HepG2 (cell line): ENCODE data around the gene NCOA6. TPM values are rescaled to one million over a fixed set of nuclear protein-coding genes. Genes with fewer than 3 reads are reported as not detected.

Source experiments
- AHR ChIP-seq: IDR thresholded peaks from 2 replicates; pipeline ENCODE4 v1.6.1; 2018; ENCODE audit warnings: missing genetic modification reagents, missing compliant biosample characterization
- MYC ChIP-seq: sonication (generic); formaldehyde crosslinking; IDR thresholded peaks from 2 replicates; pipeline ENCODE4 v1.9.0; 2021; ENCODE audit warnings: missing genetic modification reagents, borderline replicate concordance
- NR2F1 ChIP-seq, 2 experiments: fragments of 450-650 bp in 1 of 2; formaldehyde crosslinking in 1 of 2; IDR thresholded peaks; 2 replicates each; pipeline versions ENCODE4 v1.5.0 to v1.6.1; 2016 to 2020; ENCODE audit warnings: mild to moderate bottlenecking in 1 of 2, missing compliant biosample characterization in 1 of 2, missing genetic modification reagents in 1 of 2, moderate library complexity in 1 of 2
- PATZ1 ChIP-seq: sonication (generic); formaldehyde crosslinking; IDR thresholded peaks from 2 replicates; pipeline ENCODE4 v1.4.0; 2020; ENCODE audit warnings: missing genetic modification reagents
- RBM22 ChIP-seq: fragments of 200-400 bp; formaldehyde crosslinking; optimal IDR thresholded peaks from 2 replicates; pipeline ENCODE3; 2017; ENCODE audit warnings: mild to moderate bottlenecking, low read length, moderate library complexity
- SOX5 ChIP-seq: IDR thresholded peaks from 2 replicates; pipeline ENCODE4 v1.6.1; 2016; ENCODE audit warnings: borderline replicate concordance
- SOX6 ChIP-seq, 2 experiments: fragments of 450-650 bp in 1 of 2; sonication (generic) in 1 of 2; formaldehyde crosslinking in 1 of 2; IDR thresholded peaks; 2 replicates each; pipeline versions ENCODE4 v1.4.0 to v1.6.1; 2017 to 2020; ENCODE audit warnings: antibody characterized with exemption in 1 of 2, mild to moderate bottlenecking in 1 of 2, missing genetic modification reagents in 1 of 2
- TMF1 ChIP-seq: sonication (generic); formaldehyde crosslinking; IDR thresholded peaks from 2 replicates; pipeline ENCODE4 v1.8.1; 2022; ENCODE audit warnings: low read depth, missing genetic modification reagents
- U2AF1 ChIP-seq: fragments of 200-400 bp; formaldehyde crosslinking; optimal IDR thresholded peaks from 2 replicates; pipeline ENCODE3; 2017; ENCODE audit warnings: mild to moderate bottlenecking, low read depth, low read length
- ZFY ChIP-seq: sonication (generic); formaldehyde crosslinking; IDR thresholded peaks from 2 replicates; pipeline ENCODE4 v1.4.0; 2020; ENCODE audit warnings: missing genetic modification reagents
- ZKSCAN5 ChIP-seq: sonication (generic); formaldehyde crosslinking; IDR thresholded peaks from 2 replicates; pipeline ENCODE4 v1.5.1; 2020; ENCODE audit warnings: mild to moderate bottlenecking, missing genetic modification reagents
- ZNF136 ChIP-seq: sonication (generic); formaldehyde crosslinking; IDR thresholded peaks from 2 replicates; pipeline ENCODE4 v1.8.1; 2022; ENCODE audit warnings: low read depth, mild to moderate bottlenecking, moderate library complexity, missing genetic modification reagents
- ZNF17 ChIP-seq: sonication (generic); formaldehyde crosslinking; IDR thresholded peaks from 2 replicates; pipeline ENCODE4 v1.5.0; 2020; ENCODE audit warnings: mild to moderate bottlenecking, missing genetic modification reagents
- ZNF562 ChIP-seq: sonication (generic); formaldehyde crosslinking; IDR thresholded peaks from 2 replicates; pipeline ENCODE4 v1.8.0; 2022; ENCODE audit warnings: missing genetic modification reagents, borderline replicate concordance
- ZNF614 ChIP-seq: IDR thresholded peaks from 2 replicates; pipeline ENCODE4 v1.6.1; 2018; ENCODE audit warnings: missing biosample characterization, missing genetic modification reagents, inconsistent platforms, borderline replicate concordance
- ZNF780A ChIP-seq: sonication (generic); formaldehyde crosslinking; IDR thresholded peaks from 2 replicates; pipeline ENCODE4 v1.8.0; 2022; ENCODE audit warnings: mild to moderate bottlenecking, missing genetic modification reagents, moderate library complexity
- ZNF782 ChIP-seq: sonication (generic); formaldehyde crosslinking; IDR thresholded peaks from 2 replicates; pipeline ENCODE4 v1.4.0; 2020; ENCODE audit warnings: missing genetic modification reagents, mild to moderate bottlenecking, borderline replicate concordance
- polyA plus RNA-seq, 8 experiments: library from polyadenylated mRNA; depleted of rRNA in 3 of 8; stranded (reverse) in 7 of 8; unstranded in 1 of 8; fragments of >200 nt; fragmentation: Illumina TruSeq in 4 of 8; extraction: Trizol in 4 of 8; gene quantifications; 2 replicates each; pipeline versions ENCODE4 v1.2.1 to v1.2.3, GENCODE V29; 2011 to 2016; ENCODE audit warnings: low read depth in 4 of 8, missing spikeins in 1 of 8, mixed read lengths in 1 of 8; ENCODE audit not compliant: insufficient read depth in 1 of 8
- total RNA-seq, 5 experiments: library from RNA; depleted of rRNA; stranded (reverse); fragments of >200 nt; fragmentation: Illumina TruSeq; extraction: Trizol; gene quantifications; 2 replicates each; pipeline ENCODE4 v1.2.3, GENCODE V29; 2016; ENCODE audit warnings: low read depth in 1 of 5
- TF ChIP-seq, protein P1 (sequence below): sonication (generic); formaldehyde crosslinking; IDR thresholded peaks from 2 replicates; pipeline ENCODE4 v1.4.0; 2020; ENCODE audit warnings: missing genetic modification reagents, borderline replicate concordance
- TF ChIP-seq, protein P2 (sequence below): sonication (generic); formaldehyde crosslinking; IDR thresholded peaks from 2 replicates; pipeline ENCODE4 v1.4.0; 2020; ENCODE audit warnings: mild to moderate bottlenecking, low read depth, missing genetic modification reagents
- TF ChIP-seq, protein P3 (sequence below): sonication (generic); formaldehyde crosslinking; IDR thresholded peaks from 2 replicates; pipeline ENCODE4 v1.8.0; 2023; ENCODE audit warnings: mild to moderate bottlenecking, missing genetic modification reagents

The NCOA6 gene
- total and polyA plus RNA-seq, 2 of the 13 experiments (the other 11 are each of a cell fraction or from before 2014, with no cell fraction given), result 11.2 to 29.3 TPM

- TF ChIP-seq TMF1 (CRISPR knock-in tag) (peak; percentile 12; the same call in 1 of the 2 replicates), SOX6 (IDR thresholded peaks at IDR 0.05) (no peak), SOX6 (CRISPR knock-in tag; IDR thresholded peaks at IDR 0.05) (peak; percentile 68), RBM22 (no peak), ZNF562 (CRISPR knock-in tag) (no peak), NR2F1 (CRISPR knock-in tag; IDR thresholded peaks at IDR 0.05) (no peak), ZFY (no peak), SOX5 (CRISPR knock-in tag) (peak; percentile 64), ZKSCAN5 (CRISPR knock-in tag) (no peak), MYC (CRISPR knock-in tag) (peak; percentile 11; the same call in 1 of the 2 replicates), ZNF782 (CRISPR knock-in tag) (peak; percentile 93; the same call in 1 of the 2 replicates), ZNF780A (no peak), ZNF136 (CRISPR knock-in tag) (no peak), ZNF17 (no peak), ZNF614 (CRISPR knock-in tag) (peak; percentile 70; the same call in 1 of the 2 replicates), AHR (CRISPR knock-in tag) (no peak), U2AF1 (peak; percentile 70), PATZ1 (CRISPR knock-in tag) (peak; percentile 45)
- TF ChIP-seq, protein P1, sequence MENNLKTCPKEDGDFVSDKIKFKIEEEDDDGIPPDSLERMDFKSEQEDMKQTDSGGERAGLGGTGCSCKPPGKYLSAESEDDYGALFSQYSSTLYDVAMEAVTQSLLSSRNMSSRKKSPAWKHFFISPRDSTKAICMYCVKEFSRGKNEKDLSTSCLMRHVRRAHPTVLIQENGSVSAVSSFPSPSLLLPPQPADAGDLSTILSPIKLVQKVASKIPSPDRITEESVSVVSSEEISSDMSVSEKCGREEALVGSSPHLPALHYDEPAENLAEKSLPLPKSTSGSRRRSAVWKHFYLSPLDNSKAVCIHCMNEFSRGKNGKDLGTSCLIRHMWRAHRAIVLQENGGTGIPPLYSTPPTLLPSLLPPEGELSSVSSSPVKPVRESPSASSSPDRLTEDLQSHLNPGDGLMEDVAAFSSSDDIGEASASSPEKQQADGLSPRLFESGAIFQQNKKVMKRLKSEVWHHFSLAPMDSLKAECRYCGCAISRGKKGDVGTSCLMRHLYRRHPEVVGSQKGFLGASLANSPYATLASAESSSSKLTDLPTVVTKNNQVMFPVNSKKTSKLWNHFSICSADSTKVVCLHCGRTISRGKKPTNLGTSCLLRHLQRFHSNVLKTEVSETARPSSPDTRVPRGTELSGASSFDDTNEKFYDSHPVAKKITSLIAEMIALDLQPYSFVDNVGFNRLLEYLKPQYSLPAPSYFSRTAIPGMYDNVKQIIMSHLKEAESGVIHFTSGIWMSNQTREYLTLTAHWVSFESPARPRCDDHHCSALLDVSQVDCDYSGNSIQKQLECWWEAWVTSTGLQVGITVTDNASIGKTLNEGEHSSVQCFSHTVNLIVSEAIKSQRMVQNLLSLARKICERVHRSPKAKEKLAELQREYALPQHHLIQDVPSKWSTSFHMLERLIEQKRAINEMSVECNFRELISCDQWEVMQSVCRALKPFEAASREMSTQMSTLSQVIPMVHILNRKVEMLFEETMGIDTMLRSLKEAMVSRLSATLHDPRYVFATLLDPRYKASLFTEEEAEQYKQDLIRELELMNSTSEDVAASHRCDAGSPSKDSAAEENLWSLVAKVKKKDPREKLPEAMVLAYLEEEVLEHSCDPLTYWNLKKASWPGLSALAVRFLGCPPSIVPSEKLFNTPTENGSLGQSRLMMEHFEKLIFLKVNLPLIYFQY (CRISPR knock-in tag), result peak; percentile 99
- TF ChIP-seq, protein P2, sequence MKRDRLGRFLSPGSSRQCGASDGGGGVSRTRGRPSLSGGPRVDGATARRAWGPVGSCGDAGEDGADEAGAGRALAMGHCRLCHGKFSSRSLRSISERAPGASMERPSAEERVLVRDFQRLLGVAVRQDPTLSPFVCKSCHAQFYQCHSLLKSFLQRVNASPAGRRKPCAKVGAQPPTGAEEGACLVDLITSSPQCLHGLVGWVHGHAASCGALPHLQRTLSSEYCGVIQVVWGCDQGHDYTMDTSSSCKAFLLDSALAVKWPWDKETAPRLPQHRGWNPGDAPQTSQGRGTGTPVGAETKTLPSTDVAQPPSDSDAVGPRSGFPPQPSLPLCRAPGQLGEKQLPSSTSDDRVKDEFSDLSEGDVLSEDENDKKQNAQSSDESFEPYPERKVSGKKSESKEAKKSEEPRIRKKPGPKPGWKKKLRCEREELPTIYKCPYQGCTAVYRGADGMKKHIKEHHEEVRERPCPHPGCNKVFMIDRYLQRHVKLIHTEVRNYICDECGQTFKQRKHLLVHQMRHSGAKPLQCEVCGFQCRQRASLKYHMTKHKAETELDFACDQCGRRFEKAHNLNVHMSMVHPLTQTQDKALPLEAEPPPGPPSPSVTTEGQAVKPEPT (CRISPR knock-in tag), result no peak
- TF ChIP-seq, protein P3, sequence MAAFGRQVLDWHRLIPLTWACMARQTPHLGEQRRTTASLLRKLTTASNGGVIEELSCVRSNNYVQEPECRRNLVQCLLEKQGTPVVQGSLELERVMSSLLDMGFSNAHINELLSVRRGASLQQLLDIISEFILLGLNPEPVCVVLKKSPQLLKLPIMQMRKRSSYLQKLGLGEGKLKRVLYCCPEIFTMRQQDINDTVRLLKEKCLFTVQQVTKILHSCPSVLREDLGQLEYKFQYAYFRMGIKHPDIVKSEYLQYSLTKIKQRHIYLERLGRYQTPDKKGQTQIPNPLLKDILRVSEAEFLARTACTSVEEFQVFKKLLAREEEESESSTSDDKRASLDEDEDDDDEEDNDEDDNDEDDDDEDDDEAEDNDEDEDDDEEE (CRISPR knock-in tag), result peak; percentile 87
These were observed 121.9 kb downstream of the NCOA6 start (continued) for GRCh38 chr20:34703424-34704176.
